Activated naive CD4-positive, alpha-beta T cell treated with anti-CD3 and anti-CD28 coated beads for 36 hours (primary cell): Measurements from ENCODE around the gene OGDH. TPM values are rescaled to one million over a fixed set of nuclear protein-coding genes. Genes with fewer than 3 reads are reported as not detected.
"Not testable (repeated sequence)": the region's sequence is repeated elsewhere in the genome, so short reads cannot be mapped to it uniquely, and the experiment has no call there.

Experiments
- CTCF ChIA-PET: fragments of 350-600 bp; sonication (Branson Sonifier 250); formaldehyde crosslinking; loops from one replicate; lab custom pipeline; 2021; ENCODE audit warnings: antibody characterized with exemption; lab: Charles Lee
- DNase-seq: peaks from one replicate; pipeline ENCODE4 v3.0.0-alpha.2; 2020
- H3K27ac Mint-ChIP-seq: one replicate; pipeline ENCODE4 v1.8.0; 2021; ENCODE audit warnings: mild to moderate bottlenecking, mixed read lengths
- H3K27me3 Mint-ChIP-seq: one replicate; pipeline ENCODE4 v1.8.0; 2021; ENCODE audit warnings: low read depth, mixed read lengths
- H3K36me3 Mint-ChIP-seq: one replicate; pipeline ENCODE4 v1.8.0; 2021; ENCODE audit warnings: low read depth, mixed read lengths
- H3K4me1 Mint-ChIP-seq: one replicate; pipeline ENCODE4 v1.8.0; 2021; ENCODE audit warnings: low read depth, mixed read lengths
- H3K4me3 Mint-ChIP-seq: one replicate; pipeline ENCODE4 v1.8.0; 2021; ENCODE audit warnings: mild to moderate bottlenecking, moderate library complexity, mixed read lengths
- H3K9me3 Mint-ChIP-seq: one replicate; pipeline ENCODE4 v1.8.0; 2021; ENCODE audit warnings: mixed read lengths
- intact Hi-C: fragments of 100-400 bp; cut with micrococcal nuclease; formaldehyde crosslinking; loops from one replicate; pipeline ENCODE4 v1.15.1; 2023
- total RNA-seq, 2 experiments: library from RNA; stranded (reverse); gene quantifications; one replicate each; pipeline ENCODE4 v1.2.3, GENCODE V29; 2021

OGDH gene
- total RNA-seq, 2 experiments from 2014 or later = 73.9 to 78.4 TPM

DNA sequence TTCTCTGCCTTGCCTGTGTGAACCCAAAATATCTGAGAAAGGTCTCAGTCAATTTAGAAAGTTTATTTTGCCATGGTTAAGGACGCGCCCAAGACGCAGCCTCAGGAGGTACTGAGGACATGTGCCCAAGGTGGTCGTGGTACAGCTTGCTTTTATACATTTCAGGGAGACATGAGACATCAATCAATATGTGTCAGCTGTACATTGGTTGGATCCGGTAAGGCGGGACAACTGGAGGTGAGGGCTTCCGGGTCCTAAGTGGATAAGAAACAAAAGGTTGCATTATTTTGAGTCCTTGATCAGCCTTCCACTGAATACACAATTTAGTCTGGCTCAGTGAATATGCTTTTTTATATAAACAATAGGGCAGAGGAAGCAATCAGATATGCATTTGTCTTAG, 119.8 kb downstream of the OGDH start:
- H3K4me3 Mint-ChIP-seq, H3K27ac Mint-ChIP-seq, H3K4me1 Mint-ChIP-seq, DNase-seq, intact Hi-C loops, H3K27me3 Mint-ChIP-seq, H3K9me3 Mint-ChIP-seq, H3K36me3 Mint-ChIP-seq, CTCF ChIA-PET: not testable (repeated sequence)

GRCh38 chr7:44727158-44727936, 120.9 kb downstream of the OGDH start:
- intact Hi-C loops = no loop called here
- Mint-ChIP-seq H3K27ac (no peak overlapping the region), H3K9me3 (no peaks in the 10 kb centered on the region), H3K27me3 (no peaks in the 10 kb centered on the region), H3K36me3 (no peaks in the 10 kb centered on the region), H3K4me1 (no peaks in the 10 kb centered on the region), H3K4me3 (no peak overlapping the region)
- CTCF ChIA-PET = no interaction called here
- no peak for DNase-seq

- Mint-ChIP-seq H3K4me1 (no peaks in the 10 kb centered on the region), H3K27me3 (no peaks in the 10 kb centered on the region), H3K9me3 (no peaks in the 10 kb centered on the region), H3K27ac (no peak overlapping the region), H3K36me3 (no peaks in the 10 kb centered on the region), H3K4me3 (no peak overlapping the region)
- CTCF ChIA-PET = no interaction called here
- no peak for DNase-seq
- intact Hi-C loops = no loop called here
Observed at GRCh38 chr7:44727937-44728262, 121.5 kb downstream of the OGDH start.

GRCh38 chr7:44729949-44730590, 123.6 kb downstream of the OGDH start:
- H3K4me1 Mint-ChIP-seq = peaks cover 13% of the 10 kb centered on the region
- intact Hi-C loops = no loop called here
- no peak for DNase-seq
- no peaks in the 10 kb centered on the region for H3K36me3 Mint-ChIP-seq
- CTCF ChIA-PET = no interaction called here
- no peak overlapping the region for H3K27ac Mint-ChIP-seq
- no peaks in the 10 kb centered on the region for H3K9me3 Mint-ChIP-seq
- H3K4me3 Mint-ChIP-seq = no peak overlapping the region
- H3K27me3 Mint-ChIP-seq = no peaks in the 10 kb centered on the region

GRCh38 chr7:44732971-44733370, 126.5 kb downstream of the OGDH start:
- DNase-seq, H3K27ac Mint-ChIP-seq, intact Hi-C loops, H3K4me3 Mint-ChIP-seq, H3K27me3 Mint-ChIP-seq, H3K9me3 Mint-ChIP-seq, H3K36me3 Mint-ChIP-seq: not testable (repeated sequence)
- peaks cover 28% of the 10 kb centered on the region for H3K4me1 Mint-ChIP-seq
- CTCF ChIA-PET = interaction anchor here (0.6 kb wide), 1 partner anchor 11 kb away, joined by 5 read pairs; no protein-coding TSS in a partner anchor

DNA sequence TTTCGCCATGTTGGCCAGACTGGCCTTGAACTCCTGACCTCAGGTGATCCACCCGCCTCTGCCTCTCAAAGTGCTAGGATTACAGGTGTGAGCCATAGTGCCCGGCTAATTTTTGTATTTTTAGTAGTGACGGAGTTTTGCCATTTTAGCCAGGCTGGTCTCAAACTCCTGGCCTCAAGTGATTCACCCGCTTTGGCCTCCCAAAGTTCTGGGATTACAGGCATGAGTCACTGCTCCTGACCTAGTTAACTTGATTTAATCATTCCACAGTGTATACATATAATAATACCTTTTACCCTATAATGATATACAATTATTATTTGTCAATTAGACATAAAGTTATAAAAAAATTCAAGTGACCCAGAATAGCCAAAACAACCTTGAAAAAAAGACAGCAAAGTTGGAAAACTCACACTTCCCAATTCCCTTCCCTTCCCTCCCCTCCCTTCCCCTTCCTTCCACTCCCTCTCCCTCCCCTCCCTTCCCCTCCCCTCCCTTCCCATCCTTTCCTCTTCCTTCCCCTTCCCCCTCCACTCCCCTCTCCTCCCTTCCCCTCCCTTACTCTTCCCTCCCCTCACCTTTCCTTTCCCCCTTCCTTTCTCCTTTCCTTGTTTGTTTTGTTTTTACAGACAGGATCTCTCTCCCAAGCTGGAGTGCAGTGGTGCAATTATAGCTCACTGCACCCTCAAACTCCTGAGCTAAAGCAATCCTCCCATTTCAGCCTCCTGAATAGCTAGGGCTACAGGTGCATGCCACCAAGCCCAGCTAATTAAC, 127.5 kb downstream of the OGDH start:
- H3K36me3 Mint-ChIP-seq = no peaks in the 10 kb centered on the region
- H3K4me1 Mint-ChIP-seq = peaks cover 31% of the 10 kb centered on the region
- H3K9me3 Mint-ChIP-seq = no peaks in the 10 kb centered on the region
- CTCF ChIA-PET = interaction anchor here (0.9 kb wide), 1 partner anchor 15 kb away, joined by 3 read pairs; no protein-coding TSS in a partner anchor
- H3K4me3 Mint-ChIP-seq = no peak overlapping the region
- intact Hi-C loops = no loop called here
- H3K27ac Mint-ChIP-seq = no peak overlapping the region
- no peak for DNase-seq
- no peaks in the 10 kb centered on the region for H3K27me3 Mint-ChIP-seq

DNA sequence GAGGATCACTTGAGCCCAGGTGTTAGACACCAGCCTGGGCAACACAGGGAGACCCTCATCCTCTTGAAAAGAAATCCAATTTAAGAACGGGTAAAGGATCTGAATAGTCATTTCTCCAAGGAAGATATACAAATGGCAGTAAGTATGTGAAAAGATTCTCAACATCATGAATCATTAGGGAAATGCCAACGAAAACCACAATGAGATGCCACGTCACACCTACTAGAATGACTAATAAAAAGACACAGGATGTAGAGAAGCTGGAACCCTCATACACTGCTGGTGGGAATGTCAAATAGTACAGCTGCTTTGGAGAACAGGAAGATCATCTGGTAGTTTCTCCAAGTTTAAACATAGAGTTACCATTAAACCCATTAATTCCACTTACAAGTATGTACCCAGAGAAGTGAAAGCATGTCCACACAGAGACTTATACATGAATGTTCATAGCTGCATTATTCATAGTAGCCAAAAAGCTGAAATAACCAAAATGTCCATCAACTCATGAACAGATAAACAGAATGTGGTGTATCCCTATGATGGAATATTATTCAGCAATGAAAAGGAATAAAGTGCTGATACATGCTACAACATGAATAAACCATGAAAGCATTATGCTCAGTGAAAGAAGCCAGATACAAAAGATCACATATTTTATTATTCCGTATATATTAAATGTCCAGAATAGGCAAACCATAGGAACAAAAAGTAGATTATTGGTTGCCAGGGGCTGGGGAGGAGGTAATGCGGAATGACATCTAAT, 129.2 kb downstream of the OGDH start:
- DNase-seq = peak; percentile 83
- no peaks in the 10 kb centered on the region for H3K27me3 Mint-ChIP-seq
- peaks cover 31% of the 10 kb centered on the region for H3K4me1 Mint-ChIP-seq
- H3K27ac Mint-ChIP-seq = peak overlapping the region; percentile 79
- H3K9me3 Mint-ChIP-seq = no peaks in the 10 kb centered on the region
- intact Hi-C loops = loop anchor here (1.0 to 5.0 kb wide), 4 partner anchors 13 to 273 kb away; partner anchors contain the start of gene ZMIZ2
- CTCF ChIA-PET = interaction anchor here (0.6 kb wide), 1 partner anchor 228 kb away, joined by 4 read pairs; no protein-coding TSS in a partner anchor
- H3K36me3 Mint-ChIP-seq = no peaks in the 10 kb centered on the region
- H3K4me3 Mint-ChIP-seq = no peak overlapping the region

DNA sequence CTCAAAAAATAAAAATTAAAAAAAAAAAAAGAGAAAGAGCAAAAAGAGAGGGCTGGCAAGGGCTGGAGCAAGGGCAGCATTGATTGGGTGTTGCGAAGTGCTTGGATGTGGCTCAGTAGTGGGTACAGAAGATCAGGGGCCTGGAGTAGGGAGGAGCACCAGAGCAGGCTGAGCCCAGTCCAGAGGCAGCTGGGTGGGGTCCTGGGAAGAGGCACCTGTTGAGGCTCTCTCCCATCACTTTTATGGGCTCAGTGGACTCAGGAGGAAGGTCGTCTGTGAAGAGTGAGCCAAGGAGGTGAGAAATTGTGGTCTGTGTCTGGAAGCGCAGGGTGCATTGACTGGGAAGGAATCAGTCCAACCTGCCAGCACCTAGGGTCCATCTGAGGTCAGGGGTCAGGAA, 130.5 kb downstream of the OGDH start:
- CTCF ChIA-PET = no interaction called here
- H3K4me3 Mint-ChIP-seq = no peak overlapping the region
- H3K27ac Mint-ChIP-seq = no peak overlapping the region
- DNase-seq = no peak
- H3K4me1 Mint-ChIP-seq = peaks cover 31% of the 10 kb centered on the region
- H3K27me3 Mint-ChIP-seq = no peaks in the 10 kb centered on the region
- intact Hi-C loops = loop anchor here (5.0 kb wide), 1 partner anchor 275 kb away; no protein-coding TSS in a partner anchor
- H3K9me3 Mint-ChIP-seq = no peaks in the 10 kb centered on the region
- no peaks in the 10 kb centered on the region for H3K36me3 Mint-ChIP-seq

DNA sequence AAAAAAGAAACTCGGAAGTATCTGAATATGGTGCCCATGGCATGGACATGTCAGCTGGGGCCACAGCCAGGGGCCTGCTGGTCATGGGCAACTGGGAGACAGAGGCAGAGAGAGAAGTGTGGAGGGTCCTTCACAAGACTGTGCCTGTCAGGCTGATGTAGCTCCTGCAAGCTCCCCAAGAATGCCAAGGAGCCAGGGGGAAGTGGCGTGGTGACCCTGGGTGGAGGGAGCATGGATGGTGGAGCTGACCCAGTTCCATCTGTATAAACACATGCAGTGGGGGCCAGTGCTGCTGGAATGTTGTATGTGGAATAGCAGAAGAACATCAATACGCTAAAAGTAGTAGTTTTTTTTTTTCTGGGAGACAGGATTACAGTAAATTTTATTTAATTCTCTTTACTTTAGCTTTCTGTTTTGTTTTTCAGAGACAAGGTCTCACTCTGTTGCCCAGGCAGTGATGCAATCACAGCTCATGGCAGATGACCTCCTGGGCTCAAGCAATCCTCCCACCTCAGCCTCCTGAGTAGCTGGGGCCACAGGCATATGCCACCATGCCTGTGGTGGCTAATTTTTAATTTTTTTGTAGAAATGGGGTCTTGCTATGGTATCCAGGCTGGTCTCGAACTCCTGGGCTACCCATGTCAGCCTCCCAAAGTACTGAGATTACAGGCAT, 131.8 kb downstream of the OGDH start:
- Mint-ChIP-seq H3K9me3 (no peaks in the 10 kb centered on the region), H3K4me3 (no peak overlapping the region), H3K27ac (no peak overlapping the region), H3K36me3 (no peaks in the 10 kb centered on the region), H3K4me1 (peaks cover 33% of the 10 kb centered on the region), H3K27me3 (no peaks in the 10 kb centered on the region)
- DNase-seq = no peak
- intact Hi-C loops = loop anchor here (5.0 kb wide), 1 partner anchor 276 kb away; no protein-coding TSS in a partner anchor
- CTCF ChIA-PET = interaction anchor here (1.1 kb wide), 1 partner anchor 497 kb away, joined by 3 read pairs; no protein-coding TSS in a partner anchor

GRCh38 chr7:44738876-44739665, 132.6 kb downstream of the OGDH start:
- no peaks in the 10 kb centered on the region for H3K36me3 Mint-ChIP-seq
- intact Hi-C loops = loop anchor here (5.0 kb wide), 1 partner anchor 277 kb away; no protein-coding TSS in a partner anchor

GRCh38 chr7:44740055-44740454, 133.6 kb downstream of the OGDH start:
- CTCF ChIA-PET = no interaction called here
- Mint-ChIP-seq H3K4me1 (peaks cover 25% of the 10 kb centered on the region), H3K36me3 (no peaks in the 10 kb centered on the region), H3K4me3 (no peak overlapping the region), H3K9me3 (no peaks in the 10 kb centered on the region), H3K27ac (no peak overlapping the region), H3K27me3 (no peaks in the 10 kb centered on the region)
- intact Hi-C loops = no loop called here
- no peak for DNase-seq

More at GRCh38 chr7:44738876-44739665, 132.6 kb downstream of the OGDH start:
- DNase-seq = no peak
- no peak overlapping the region for H3K27ac Mint-ChIP-seq
- no peaks in the 10 kb centered on the region for H3K27me3 Mint-ChIP-seq
- H3K9me3 Mint-ChIP-seq = no peaks in the 10 kb centered on the region
- CTCF ChIA-PET = interaction anchor here (1.1 kb wide), 1 partner anchor 498 kb away, joined by 3 read pairs; no protein-coding TSS in a partner anchor
- H3K4me3 Mint-ChIP-seq = no peak overlapping the region
- peaks cover 33% of the 10 kb centered on the region for H3K4me1 Mint-ChIP-seq
